CD14-positive monocyte (primary cell): Measurements from ENCODE around the gene RAPH1. TPM values are rescaled to one million over a fixed set of nuclear protein-coding genes. Genes with fewer than 3 reads are reported as not detected.
A peak's percentile ranks its signal among the peaks of the same experiment; 100 is the strongest.

Source experiments
- DNase-seq, 3 donors: peaks; one replicate each; pipeline ENCODE4 v3.0.0-alpha.2; 2011 to 2022
- H2AFZ ChIP-seq: 2 replicates; pipeline ENCODE4 v1.6.0; 2012; ENCODE audit warnings: mild to moderate bottlenecking, low read depth, low read length, inconsistent platforms; ENCODE audit not compliant: insufficient read depth, poor library complexity, severe bottlenecking
- H3K27ac ChIP-seq, 2 donors: 1 replicate in 1 of 2; 2 replicates in 1 of 2; pipeline ENCODE4 v1.5.1; 2012 to 2013; ENCODE audit warnings: low read length in 2 of 2, control low read depth in 1 of 2, inconsistent platforms in 1 of 2, low read depth in 1 of 2, mild to moderate bottlenecking in 1 of 2
- H3K27me3 ChIP-seq, 2 donors: one replicate each; pipeline versions ENCODE4 v1.6.0 to v1.6.1; 2011 to 2013; ENCODE audit warnings: low read length in 2 of 2; ENCODE audit not compliant: control insufficient read depth in 2 of 2, insufficient read depth in 2 of 2
- H3K36me3 ChIP-seq, 2 donors: replicated peaks in 1 of 2; 1 replicate in 1 of 2; 2 replicates in 1 of 2; pipeline versions ENCODE4 v1.5.1 to v1.6.1; 2012 to 2013; ENCODE audit warnings: low read length in 2 of 2, control low read depth in 1 of 2, inconsistent platforms in 1 of 2, mild to moderate bottlenecking in 1 of 2; ENCODE audit not compliant: insufficient read depth in 2 of 2, control insufficient read depth in 1 of 2
- H3K4me1 ChIP-seq, 2 donors: 1 replicate in 1 of 2; 2 replicates in 1 of 2; pipeline versions ENCODE4 v1.5.1 to v1.6.1; 2012 to 2013; ENCODE audit warnings: low read length in 2 of 2, control low read depth in 1 of 2, inconsistent platforms in 1 of 2, mild to moderate bottlenecking in 1 of 2, moderate library complexity in 1 of 2; ENCODE audit not compliant: insufficient read depth in 2 of 2, control insufficient read depth in 1 of 2
- H3K4me2 ChIP-seq: replicated peaks from 2 replicates; pipeline ENCODE3; 2012; ENCODE audit warnings: low read length, moderate library complexity, mild to moderate bottlenecking; ENCODE audit not compliant: poor library complexity, severe bottlenecking; ENCODE audit errors: extremely low read depth
- H3K4me3 ChIP-seq, 3 experiments: fragments of 200-600 bp in 1 of 3; sonication (generic) in 1 of 3; replicated peaks in 1 of 3; 1 replicate in 2 of 3; 2 replicates in 1 of 3; pipeline ENCODE4 v1.5.1; 2011 to 2013; ENCODE audit warnings: low read length in 3 of 3, mild to moderate bottlenecking in 3 of 3, control low read depth in 2 of 3, low read depth in 2 of 3, inconsistent platforms in 1 of 3, moderate library complexity in 1 of 3
- H3K79me2 ChIP-seq: 2 replicates; pipeline ENCODE4 v1.6.0; 2012; ENCODE audit warnings: mild to moderate bottlenecking, control low read depth, inconsistent platforms, low read length, moderate library complexity; ENCODE audit not compliant: insufficient read depth
- H3K9ac ChIP-seq: 2 replicates; pipeline ENCODE4 v1.6.0; 2017; ENCODE audit warnings: low read length, mild to moderate bottlenecking; ENCODE audit not compliant: insufficient read depth, poor library complexity, severe bottlenecking
- H3K9me3 ChIP-seq, 2 donors: replicated peaks in 1 of 2; 1 replicate in 1 of 2; 2 replicates in 1 of 2; pipeline versions ENCODE4 v1.5.1 to v1.6.1; 2012 to 2013; ENCODE audit warnings: low read length in 2 of 2, control low read depth in 1 of 2; ENCODE audit not compliant: control insufficient read depth in 1 of 2, insufficient read depth in 1 of 2
- H4K20me1 ChIP-seq: 2 replicates; pipeline ENCODE4 v1.6.0; 2012; ENCODE audit warnings: mild to moderate bottlenecking, low read length, control low read depth, moderate library complexity; ENCODE audit not compliant: insufficient read depth
- H3K27ac Mint-ChIP-seq, 7 donors: one replicate each; pipeline ENCODE4 v1.8.0; 2020; ENCODE audit warnings: mild to moderate bottlenecking in 7 of 7, mixed read lengths in 7 of 7, moderate library complexity in 6 of 7, inconsistent platforms in 2 of 7
- H3K27me3 Mint-ChIP-seq, 3 donors: one replicate each; pipeline ENCODE4 v1.8.0; 2021 to 2022; ENCODE audit warnings: low read depth in 3 of 3, mild to moderate bottlenecking in 3 of 3, mixed read lengths in 3 of 3, moderate library complexity in 3 of 3, inconsistent platforms in 1 of 3
- H3K36me3 Mint-ChIP-seq, 2 donors: one replicate each; pipeline ENCODE4 v1.8.0; 2020; ENCODE audit warnings: mixed read lengths in 2 of 2, inconsistent platforms in 1 of 2, mild to moderate bottlenecking in 1 of 2
- H3K4me1 Mint-ChIP-seq: one replicate; pipeline ENCODE4 v1.8.0; 2020; ENCODE audit warnings: mild to moderate bottlenecking, mixed read lengths
- H3K4me3 Mint-ChIP-seq, 2 donors: one replicate each; pipeline ENCODE4 v1.8.0; 2020; ENCODE audit warnings: mild to moderate bottlenecking in 2 of 2, mixed read lengths in 2 of 2, moderate library complexity in 1 of 2
- H3K9me3 Mint-ChIP-seq, 7 donors: one replicate each; pipeline ENCODE4 v1.8.0; 2020 to 2022; ENCODE audit warnings: mixed read lengths in 7 of 7, mild to moderate bottlenecking in 6 of 7, moderate library complexity in 6 of 7, inconsistent platforms in 2 of 7
- WGBS: methylation state at CpG from one replicate; pipeline ENCODE4 v1.1.5; 2013; ENCODE audit warnings: missing lambda C conversion rate; ENCODE audit not compliant: insufficient coverage; 5-methylcytosine and 5-hydroxymethylcytosine counted together
- intact Hi-C, 2 donors: fragments of 100-400 bp; cut with micrococcal nuclease; formaldehyde crosslinking; loops; one replicate each; pipeline versions ENCODE4 v1.15.0 to v1.15.1; 2023
- polyA plus RNA-seq, 3 donors: library from polyadenylated mRNA; depleted of rRNA in 1 of 3; unstranded in 2 of 3; stranded (reverse) in 1 of 3; fragments of 300-500 nt in 2 of 3; fragments of >200 nt in 1 of 3; fragmentation: Illumina TruSeq in 2 of 3; gene quantifications; 1 replicate in 2 of 3; 2 replicates in 1 of 3; pipeline ENCODE4 v1.2.3, GENCODE V29; 2012 to 2021
- TF ChIP-seq, protein P1 (sequence below): fragments of 200-600 bp; IDR thresholded peaks from one replicate; pipeline ENCODE4 v1.8.0; 2022; ENCODE audit warnings: antibody characterized with exemption, mild to moderate bottlenecking

Gene RAPH1
- polyA plus RNA-seq, 3 donors: 3.8 to 5.1 (median 4.5) TPM

DNA sequence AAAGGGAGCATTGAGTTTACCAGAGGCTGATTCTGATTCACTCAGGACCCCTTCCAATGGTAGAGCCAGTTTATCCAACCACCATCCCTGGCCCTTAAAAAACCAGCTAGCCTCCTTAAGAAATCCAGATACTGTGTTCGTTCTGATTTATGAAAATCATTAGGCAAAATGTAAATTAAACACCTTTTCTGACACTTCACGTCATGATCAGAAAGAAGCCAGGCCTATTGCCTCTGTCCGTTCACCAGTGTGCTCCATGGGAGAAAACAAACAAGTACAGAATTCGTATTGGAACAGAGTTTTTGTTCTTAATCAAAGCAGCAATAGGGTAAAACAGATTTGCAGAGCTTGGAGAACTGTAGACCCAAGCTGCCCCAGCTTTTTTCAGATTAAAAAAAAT is 31.1 kb upstream of the RAPH1 start:
- peaks cover 0 to 10% (median 3%) of the 10 kb centered on the region in 3 donors for H3K27me3 Mint-ChIP-seq
- no peak for DNase-seq
- no peaks in the 10 kb centered on the region for H3K9me3 ChIP-seq
- H3K4me1 ChIP-seq: no peaks in the 10 kb centered on the region
- no peak overlapping the region for H3K9ac ChIP-seq
- intact Hi-C loops: no loop called here
- H4K20me1 ChIP-seq: no peaks in the 10 kb centered on the region
- no peaks in the 10 kb centered on the region for H3K79me2 ChIP-seq
- H3K27ac ChIP-seq: no peak overlapping the region
- no peak overlapping the region for H2AFZ ChIP-seq
- TF ChIP-seq, protein P1, sequence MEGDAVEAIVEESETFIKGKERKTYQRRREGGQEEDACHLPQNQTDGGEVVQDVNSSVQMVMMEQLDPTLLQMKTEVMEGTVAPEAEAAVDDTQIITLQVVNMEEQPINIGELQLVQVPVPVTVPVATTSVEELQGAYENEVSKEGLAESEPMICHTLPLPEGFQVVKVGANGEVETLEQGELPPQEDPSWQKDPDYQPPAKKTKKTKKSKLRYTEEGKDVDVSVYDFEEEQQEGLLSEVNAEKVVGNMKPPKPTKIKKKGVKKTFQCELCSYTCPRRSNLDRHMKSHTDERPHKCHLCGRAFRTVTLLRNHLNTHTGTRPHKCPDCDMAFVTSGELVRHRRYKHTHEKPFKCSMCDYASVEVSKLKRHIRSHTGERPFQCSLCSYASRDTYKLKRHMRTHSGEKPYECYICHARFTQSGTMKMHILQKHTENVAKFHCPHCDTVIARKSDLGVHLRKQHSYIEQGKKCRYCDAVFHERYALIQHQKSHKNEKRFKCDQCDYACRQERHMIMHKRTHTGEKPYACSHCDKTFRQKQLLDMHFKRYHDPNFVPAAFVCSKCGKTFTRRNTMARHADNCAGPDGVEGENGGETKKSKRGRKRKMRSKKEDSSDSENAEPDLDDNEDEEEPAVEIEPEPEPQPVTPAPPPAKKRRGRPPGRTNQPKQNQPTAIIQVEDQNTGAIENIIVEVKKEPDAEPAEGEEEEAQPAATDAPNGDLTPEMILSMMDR: no peak
- peaks cover 0 to 2% (median 0%) of the 10 kb centered on the region in 7 donors for H3K9me3 Mint-ChIP-seq
- WGBS: 93% methylated on average over 4 of the region's 4 CpGs
- no peaks in the 10 kb centered on the region for H3K36me3 Mint-ChIP-seq
- H3K36me3 ChIP-seq: no peaks in the 10 kb centered on the region
- no peak overlapping the region for H3K4me2 ChIP-seq
- H3K27ac Mint-ChIP-seq: peak overlapping the region in 1 of 7 donors; percentile 12
- H3K27me3 ChIP-seq: no peaks in the 10 kb centered on the region
- no peak overlapping the region for H3K4me3 ChIP-seq
- peaks cover 3% of the 10 kb centered on the region for H3K4me1 Mint-ChIP-seq
- H3K4me3 Mint-ChIP-seq: no peak overlapping the region

DNA sequence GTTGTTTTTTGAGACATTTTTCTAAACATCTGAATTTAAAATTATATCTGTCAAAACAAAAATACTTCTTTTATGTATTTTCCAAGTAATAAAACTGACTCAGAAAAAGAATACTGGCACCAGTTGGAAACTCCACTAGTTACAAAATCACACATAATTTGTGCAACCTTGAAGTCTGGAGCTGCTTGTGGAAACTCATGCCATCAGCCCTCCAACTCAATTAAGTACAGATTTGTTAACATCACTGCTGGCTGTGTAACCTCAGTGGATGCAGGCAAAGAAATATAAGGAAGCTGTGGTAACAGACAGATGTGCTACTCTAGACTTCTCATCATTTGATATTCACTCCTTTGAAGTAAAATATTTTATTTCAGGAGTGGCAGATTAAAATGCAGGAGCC is 30.0 kb upstream of the RAPH1 start:
- no peaks in the 10 kb centered on the region for H3K9me3 ChIP-seq
- H2AFZ ChIP-seq: no peak overlapping the region
- H3K4me3 Mint-ChIP-seq: no peak overlapping the region
- no peaks in the 10 kb centered on the region for H3K79me2 ChIP-seq
- no peak overlapping the region for H3K4me2 ChIP-seq
- no peaks in the 10 kb centered on the region for H3K36me3 ChIP-seq
- no peaks in the 10 kb centered on the region for H3K4me1 ChIP-seq
- no peak for DNase-seq
- peaks cover 3 to 11% (median 4%) of the 10 kb centered on the region in 3 donors for H3K27me3 Mint-ChIP-seq
- no peaks in the 10 kb centered on the region for H3K36me3 Mint-ChIP-seq
- intact Hi-C loops: no loop called here
- no peak overlapping the region for H3K27ac ChIP-seq
- H3K9me3 Mint-ChIP-seq: peaks cover 0 to 2% (median 0%) of the 10 kb centered on the region in 7 donors
- H3K27ac Mint-ChIP-seq: no peak overlapping the region
- no peak overlapping the region for H3K9ac ChIP-seq
- H3K4me3 ChIP-seq: no peak overlapping the region
- H3K4me1 Mint-ChIP-seq: peaks cover 3% of the 10 kb centered on the region
- no peaks in the 10 kb centered on the region for H4K20me1 ChIP-seq
- H3K27me3 ChIP-seq: no peaks in the 10 kb centered on the region
- TF ChIP-seq, protein P1: no peak
